Effector CD8-positive, alpha-beta T cell (primary cell): ENCODE measurements around the gene EVI5L.
"Not testable (repeated sequence)": the region's sequence is repeated elsewhere in the genome, so short reads cannot be mapped to it uniquely, and the experiment has no call there.

ENCODE experiments used
- DNase-seq: peaks from one replicate; lab custom pipeline; 2025; lab: John Stamatoyannopoulos, UW

The EVI5L gene

DNA sequence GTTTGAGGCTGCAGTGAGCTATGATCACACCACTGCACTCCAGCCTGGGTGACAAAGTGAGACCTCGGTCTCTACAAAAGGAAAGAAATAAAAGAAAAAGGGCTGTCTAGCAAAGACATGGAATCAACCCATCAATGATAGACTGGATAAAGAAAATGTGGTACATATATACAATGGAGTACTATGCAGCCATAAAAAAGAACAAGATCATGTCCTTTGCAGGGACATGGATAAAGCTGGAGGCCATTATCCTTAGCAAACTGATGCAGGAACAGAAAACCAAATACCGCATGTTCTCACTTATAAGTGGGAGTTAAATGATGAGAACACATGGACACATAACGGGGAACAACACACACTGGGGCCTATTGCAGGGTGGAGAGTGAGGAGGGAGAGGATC lies 14.0 kb upstream of the EVI5L start:
- not testable (repeated sequence) for DNase-seq

DNA sequence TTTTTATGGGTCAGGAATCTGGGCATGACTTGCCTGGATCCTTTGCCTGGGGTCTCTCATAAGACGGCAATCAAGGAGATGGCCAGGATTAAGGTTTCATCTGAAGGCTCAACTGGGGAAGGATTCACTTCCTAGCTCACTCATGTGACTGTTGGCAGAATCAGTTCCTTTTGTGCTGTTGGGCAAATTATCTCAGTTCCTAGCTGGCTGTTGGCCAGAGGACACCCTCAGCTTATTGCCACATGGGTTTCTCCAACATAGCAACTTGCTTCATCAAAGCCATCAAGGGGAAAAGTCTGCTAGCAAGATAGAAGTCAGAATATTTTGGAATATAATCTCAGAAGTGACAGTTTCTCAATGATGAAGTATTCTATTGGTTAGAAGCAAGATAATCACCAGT lies 12.2 kb upstream of the EVI5L start:
- no peak for DNase-seq

DNA sequence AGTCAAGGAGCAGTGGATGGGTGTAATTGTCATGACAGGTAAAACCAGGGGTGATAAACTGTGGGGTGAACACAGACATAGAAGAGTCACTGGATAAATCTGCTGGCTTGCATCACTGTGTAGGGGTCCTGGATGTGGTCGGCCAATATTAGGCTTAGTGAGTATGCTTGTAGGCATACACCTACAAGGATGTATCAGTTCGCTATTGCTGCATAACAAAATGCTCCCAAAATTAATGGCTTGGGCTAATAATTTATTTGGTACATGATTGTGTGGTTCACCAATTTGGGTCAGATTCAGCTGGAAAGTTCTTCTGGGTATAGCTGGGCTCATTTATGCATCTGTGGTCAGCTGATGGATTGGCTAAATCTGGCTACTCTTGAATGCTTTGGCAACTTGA lies 11.2 kb upstream of the EVI5L start:
- DNase-seq, result no peak

DNA sequence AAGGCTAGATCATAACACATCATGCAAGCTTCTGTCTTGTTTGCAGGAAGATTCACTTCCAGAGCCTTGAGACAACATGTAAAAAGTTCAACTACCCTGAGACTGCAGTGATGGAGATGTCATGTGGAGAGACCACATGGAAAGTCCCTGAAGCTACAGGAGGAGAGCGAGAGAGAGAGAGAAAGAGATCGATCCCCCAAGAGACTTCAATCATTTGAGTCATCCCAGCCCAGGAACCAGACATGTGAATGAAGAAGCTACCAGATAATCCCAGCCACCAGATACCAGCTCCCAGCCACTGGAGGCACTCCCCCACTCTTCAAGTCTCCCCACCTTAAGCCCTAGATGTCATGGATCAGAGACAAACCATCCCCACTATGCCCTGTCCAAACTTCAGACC lies 10.7 kb upstream of the EVI5L start:
- DNase-seq, result no peak

DNA sequence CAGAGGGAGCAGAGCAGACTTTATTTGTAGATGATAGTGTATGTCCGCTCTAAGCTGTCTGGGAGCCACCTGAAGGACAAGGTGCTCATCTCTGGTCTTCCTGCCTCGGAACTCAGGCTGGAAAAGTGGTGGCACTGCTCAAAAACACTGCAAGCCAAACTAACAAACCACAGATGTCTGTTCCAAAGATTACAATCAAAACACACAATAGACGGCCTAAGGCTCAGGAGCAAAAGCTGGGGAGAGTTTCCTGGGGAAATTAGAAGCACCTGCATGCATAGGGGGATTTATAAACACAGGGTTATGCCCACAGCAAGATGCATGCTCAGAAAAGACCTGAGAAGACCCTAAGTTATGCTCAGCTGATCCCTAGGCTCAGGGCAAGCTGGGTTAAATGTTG lies 9.4 kb upstream of the EVI5L start:
- no peak for DNase-seq

DNA sequence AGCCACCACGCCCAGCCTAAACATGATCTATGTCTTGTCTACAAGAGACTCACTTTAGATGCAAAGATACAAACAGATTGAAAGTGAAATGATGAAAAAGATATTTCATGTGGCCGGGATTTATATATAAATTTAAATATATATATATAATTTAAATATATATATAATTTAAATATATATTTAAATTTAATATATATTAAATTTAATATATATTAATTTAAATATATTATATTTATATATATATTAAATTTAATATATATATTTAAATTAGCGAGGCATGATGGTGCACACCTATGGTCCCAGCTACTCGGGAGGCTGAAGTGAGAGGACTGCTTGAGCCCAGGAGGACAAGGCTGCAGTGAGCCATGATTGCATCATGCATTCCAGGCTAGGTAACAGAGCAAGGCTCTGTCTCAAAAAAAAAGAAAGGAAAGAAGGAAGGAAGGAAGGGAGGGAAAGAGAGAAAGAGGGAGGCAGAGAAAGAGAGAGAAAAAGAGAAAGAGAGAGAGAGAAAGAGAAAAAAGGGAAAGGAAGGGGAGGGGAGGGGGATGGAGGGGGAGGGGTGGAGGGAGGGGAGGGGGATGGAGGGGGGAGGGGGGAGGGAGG lies 7.0 kb upstream of the EVI5L start:
- no peak for DNase-seq

DNA sequence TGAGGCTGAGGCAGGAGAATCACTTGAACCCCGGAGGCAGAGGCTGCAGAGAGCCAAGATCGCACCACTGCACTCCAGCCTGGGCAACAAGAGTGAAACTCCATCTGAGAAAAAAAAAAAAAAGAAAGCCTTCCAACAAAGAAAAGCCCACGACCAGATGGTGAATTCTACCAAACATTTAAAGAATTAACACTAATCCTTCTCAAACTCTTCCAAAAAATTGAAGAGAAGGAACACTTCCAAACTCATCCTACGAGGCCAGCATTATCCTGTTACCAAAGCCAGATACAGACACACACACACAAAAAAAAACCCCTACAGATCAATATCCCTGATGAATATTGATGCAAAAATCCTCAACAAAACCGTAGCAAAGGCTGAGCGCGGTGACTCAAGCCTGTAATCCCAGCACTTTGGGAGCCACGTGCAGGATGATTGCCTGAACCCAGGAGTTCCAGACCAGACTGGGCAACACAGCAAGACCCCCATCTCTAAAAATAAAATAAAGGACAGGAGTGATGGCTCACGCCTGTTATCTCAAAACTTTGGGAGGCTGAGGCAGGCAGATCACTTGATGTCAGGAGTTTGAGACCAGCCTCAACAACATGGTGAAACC lies 6.2 kb upstream of the EVI5L start:
- DNase-seq, result no peak

DNA sequence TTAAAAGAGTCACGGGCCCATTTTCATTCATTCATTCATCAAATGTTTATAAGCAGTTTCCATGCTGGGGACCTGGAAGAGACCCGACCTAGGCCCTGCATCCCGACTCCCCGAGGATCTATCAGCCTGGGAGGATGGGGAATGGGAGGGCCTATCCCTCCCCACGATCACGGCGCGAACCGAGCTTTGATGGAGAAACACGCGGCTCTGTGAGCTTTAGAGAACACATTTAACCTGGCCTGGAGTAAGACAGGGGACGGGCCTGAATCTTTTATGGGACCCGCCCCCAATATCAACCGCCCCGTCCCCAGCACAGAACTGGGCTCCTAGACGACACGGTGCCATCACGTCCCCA lies 875 bp upstream of the EVI5L start:
- DNase-seq, result no peak

DNA sequence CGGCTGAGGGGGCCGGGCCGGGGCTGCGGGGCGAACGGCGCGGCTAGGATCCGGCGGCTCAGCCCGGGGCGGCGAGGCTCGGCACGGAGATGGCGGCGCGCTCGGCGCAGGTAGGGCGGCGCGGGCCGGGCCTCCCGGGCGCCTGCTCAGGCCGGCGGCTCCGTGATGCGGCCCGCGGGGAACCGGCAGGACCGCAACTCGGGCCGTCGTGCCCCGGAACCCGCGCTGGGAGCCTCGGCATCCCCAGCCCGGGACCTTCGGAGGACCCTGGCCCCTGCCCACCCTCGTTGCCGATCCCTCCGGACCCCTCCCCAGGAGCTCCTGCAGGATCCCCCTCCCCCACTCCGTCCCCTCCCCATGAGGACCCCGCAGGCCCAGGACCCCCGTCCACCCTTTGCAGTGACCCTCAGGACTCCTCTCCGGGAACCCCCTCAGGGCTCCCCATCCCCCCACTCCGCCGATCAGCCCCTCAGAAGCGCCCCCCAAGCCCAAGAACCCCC lies 304 bp downstream of the EVI5L start:
- no peak for DNase-seq

DNA sequence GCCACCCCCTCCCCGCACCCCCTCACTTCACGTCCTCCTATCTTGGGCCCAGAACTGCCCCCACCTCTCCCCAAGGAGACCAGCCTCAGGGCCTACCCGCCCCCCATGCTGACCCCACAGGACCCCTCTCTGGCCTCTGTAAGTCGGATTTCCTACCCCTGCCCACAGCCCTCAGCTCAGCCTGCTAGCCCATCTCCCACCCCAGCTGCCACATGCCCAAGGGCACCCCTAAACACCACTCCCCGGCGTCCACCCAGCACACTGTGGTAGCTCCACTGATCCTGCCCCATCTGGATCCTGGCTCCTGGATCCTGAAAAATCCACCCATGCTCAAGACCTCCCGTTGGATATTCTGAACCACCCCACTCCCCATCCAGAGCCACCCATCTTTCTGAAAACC lies 805 bp downstream of the EVI5L start:
- no peak for DNase-seq

DNA sequence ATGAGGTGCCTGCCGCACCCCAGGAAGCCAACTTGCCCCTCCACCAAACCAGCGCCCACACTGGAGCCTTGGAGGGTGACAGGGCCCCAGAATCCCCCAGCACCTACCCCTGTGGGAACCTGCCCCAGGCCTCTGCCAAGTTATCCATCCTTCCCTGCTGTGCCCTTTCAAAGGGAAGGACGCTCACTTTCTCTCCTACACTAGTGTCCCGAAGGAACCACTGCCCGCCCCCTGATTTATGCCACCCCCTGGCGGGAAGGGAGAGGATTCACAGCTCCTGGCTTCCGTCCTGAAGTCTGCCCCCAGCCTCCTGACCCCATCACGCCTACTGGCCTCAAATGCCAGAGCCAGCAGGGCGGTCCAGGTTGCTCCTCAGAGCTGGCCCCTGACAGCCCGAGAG lies 1.4 kb downstream of the EVI5L start:
- DNase-seq, result no peak

DNA sequence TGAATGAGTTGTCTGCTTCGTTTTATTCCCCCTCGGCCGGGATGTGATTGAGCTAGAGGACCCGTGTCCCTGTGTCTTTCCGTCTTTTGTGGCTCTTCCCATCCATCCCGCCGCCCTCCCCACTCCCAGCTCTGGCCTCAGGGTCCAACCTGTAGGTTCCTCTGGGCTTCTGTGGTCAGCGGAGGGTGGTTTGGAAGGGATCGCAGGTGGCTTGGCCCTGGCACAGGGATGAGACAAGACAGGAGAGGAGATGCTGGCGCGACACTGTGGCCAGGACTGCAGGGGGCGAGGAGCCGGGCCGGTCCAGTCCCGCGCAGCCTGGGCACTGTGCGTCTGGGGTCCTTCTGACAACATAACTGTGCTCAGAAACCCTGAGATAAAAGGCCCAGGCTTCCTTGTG lies 2.0 kb downstream of the EVI5L start:
- no peak for DNase-seq

DNA sequence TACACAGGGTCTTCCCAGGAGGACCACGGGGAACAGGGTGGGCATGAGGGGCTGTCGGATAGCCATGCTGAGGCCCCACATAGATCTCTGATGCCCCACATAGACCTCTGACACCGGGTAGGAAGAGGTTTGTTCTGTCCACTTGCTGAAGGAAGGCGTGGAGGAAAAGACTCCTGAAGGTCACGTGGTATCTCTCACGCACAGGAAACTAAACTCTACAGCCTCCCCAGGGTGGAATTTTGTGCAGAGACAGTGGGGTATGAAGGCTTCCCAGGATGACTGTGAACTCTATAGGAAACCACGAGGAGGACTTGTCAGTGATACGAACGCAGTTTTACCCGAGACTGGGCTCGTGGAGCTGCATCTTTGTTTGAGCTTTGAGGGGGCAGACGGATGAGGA lies 2.8 kb downstream of the EVI5L start:
- no peak for DNase-seq

DNA sequence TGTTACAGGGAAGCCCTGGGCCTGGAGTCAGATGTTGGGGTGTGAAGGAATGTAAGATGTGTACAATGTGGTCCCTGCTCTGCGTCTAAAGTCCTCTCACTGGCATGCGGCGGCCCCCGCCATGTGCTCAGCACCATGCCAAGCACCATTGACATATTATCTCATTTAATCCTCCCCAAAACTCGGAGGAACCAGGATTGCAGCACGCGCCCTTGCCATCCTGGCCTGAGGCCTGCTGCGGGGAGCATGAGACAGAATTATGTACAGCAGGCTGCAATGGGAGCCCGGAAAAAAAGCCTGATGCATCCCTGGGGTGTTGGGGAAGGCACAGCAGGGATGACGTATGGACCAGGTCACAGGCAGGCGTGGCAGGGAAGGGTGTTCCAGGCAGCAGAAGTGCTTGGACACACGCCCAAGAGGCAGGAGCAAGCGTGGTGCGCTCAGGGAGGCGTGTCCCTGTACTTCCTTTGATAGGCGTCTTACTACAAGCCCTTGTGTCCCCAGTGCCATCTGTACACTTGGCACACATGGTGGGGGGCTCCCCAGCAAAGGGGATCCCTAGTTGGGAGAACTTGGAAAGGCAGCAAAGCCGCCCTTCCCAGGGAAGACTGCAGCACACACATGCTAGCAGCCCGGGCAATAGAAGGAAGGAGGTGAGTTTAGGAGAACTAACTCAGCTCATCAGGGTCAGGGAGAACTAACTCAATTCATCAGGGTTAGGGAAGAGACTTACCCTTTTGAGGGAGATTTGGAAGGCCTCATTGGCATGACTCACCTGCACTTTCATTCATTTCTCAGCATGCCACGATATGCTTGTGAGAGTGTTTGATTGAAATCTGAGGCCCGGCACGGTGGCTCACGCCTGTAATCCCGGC lies 3.4 kb downstream of the EVI5L start:
- no peak for DNase-seq

DNA sequence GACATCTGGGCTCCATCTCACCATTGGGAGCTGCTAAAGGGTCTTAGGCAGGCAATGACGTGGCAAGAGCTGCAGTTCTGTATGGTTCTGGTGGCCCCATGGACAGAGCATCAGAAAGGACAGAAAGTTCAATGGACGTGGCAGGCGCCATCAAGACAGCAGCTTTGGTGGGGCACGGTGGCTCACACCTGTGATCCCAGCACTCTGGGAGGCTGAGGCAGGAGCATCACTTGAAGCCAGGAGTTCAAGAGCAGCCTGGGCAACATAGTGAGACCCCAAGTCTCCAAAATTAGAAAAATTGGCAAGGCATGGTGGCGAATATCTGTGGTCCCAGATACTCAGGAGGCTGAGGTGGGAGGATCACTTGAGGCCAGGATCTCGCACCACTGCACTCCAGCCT lies 9.5 kb downstream of the EVI5L start:
- DNase-seq, result no peak

DNA sequence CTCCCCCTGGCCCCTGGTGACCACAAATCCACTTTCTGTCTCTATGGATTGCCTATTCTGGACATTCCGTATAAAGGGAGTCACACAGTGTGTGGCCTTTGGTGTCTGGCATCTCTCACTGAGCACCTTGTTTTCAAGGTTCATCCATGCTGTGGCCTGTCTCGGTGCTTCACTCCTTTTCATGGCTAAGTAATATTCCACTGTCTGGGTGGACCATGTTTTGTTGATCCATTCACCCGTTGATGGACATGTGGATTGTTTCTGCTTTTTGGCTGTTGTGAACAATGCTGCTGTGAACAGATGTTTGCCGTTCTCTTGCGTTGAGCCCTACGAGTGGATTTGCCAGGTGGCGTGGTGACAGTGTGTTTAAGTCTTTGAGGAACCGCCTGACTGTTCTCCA lies 10.6 kb downstream of the EVI5L start:
- DNase-seq, result no peak

DNA sequence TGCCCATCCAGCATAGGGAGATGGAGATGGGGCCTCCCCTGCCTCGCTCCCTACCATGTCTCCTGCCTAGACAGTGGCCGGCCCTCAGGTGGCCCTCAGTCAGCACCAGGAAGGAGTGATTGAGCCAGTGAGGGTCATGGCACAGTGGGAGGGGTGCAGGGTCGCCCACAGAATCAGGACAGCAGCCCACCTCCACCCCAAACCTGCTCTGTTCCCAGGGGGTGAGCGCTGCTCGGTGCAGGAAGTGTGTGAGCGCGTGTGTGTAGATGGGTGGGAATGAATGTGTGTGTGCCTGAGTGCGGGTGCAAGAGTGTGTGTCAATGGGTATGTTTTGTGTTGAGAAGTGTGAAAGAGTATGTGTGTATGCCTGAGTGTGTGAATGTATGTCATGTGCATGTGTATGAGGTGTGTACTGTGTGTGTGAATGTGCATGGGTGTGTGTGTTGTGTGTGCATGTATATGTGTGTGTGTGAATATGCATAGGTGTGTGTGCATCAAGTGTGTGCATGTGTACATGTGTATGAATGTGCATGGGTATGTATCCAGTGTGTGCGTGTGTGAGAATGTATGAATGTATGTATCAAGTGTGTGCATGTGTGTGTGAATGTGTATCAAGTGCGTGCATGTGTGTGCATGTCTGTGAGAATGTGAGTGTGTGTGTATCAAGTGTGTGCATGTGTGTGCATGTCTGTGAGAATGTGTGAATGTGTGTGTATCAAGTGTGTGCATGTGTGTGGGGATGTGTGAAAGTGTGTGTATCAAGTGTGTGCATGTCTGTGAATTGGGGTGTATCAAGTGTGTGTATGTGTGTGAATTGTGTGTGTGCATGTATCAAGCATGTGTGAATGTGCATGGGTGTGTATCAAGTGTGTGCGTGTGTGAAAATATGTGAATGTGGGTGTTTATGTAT lies 12.0 kb downstream of the EVI5L start:
- DNase-seq, result no peak

DNA sequence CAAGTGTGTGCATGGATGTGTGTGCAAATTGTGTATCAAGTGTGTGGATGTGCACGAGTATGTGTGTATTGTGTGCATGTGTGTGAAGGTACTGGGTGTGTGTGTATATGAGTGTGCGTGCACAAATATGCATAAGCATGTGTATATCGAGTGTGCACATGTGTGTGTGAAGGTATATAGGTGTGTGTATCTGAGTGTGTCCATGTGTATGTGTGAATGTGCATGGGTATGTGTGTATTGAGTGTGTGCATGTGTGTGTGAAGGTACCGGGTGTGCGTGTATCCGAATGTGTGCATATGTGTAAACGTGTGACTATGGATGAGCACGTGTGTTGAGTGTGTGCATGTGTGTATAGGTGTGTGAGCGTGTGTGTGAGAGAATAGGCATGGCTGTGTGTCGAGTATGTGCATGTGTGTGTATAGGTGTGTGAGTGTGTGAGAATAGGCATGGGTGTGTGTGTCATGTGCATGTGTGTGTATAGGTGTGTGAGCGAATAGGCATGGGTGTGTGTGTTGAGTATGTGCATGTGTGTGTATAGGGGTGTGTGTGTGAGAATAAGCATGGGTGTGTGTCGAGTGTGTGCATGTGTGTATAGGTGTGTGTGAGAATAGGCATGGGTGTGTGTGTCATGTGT lies 12.8 kb downstream of the EVI5L start:
- DNase-seq, result no peak

DNA sequence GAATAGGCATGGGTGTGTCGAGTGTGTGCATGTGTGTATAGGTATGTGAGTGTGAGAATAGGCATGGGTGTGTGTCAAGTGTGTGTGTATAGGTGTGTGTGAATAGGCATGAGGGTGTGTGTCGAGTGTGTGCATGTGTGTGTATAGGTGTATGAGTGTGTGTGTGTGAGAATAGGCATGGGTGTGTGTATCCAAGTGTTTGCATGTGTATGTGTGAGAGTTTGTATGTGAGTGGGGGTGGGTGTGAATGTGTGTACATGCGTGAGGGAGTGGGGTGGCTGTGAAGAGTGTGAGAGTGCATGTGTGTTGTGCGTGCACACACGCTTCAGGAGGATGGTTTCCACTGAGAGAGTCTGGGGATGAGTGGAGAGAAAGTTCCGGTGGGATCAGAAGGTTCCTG lies 13.5 kb downstream of the EVI5L start:
- no peak for DNase-seq

DNA sequence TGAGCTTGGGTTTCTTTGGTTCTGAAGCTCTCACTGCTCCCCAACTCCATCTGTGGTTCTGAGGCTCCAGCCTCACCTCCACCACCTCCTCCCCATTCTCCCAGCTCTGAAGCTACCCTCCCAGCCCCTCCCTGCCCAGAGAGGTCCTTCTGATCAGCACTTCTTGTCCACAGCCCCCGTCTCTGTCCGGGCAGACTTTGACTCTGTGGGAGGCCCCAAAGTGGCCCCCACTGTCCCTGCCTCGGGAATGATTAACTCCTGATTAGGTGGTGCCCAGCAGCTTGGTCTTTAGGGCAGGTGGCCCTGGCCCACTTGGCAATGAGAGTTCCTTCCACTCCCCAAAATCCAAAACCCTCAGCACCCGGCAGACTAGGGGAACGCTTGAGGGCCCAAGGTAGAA lies 14.4 kb downstream of the EVI5L start:
- DNase-seq, result no peak

DNA sequence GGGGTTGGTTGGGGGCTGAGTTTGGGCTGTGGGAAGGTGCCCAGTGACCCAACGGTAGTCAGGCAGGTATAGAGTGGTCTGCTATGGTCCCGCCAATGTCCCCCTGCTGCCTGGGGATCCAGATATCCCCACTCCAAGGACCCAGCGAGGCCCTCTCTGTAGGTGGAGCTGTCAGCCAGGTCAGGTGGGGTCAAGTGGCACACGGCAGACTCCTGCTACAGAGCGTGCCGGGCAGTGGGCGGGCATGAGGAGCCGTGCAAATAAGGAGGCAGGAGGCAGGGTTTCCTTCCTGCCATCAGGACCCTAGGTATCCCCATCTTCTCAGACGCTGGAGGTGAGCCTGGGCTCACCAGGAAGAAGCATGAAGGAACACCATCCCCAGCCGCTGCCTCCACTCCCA lies 14.9 kb downstream of the EVI5L start:
- DNase-seq, result no peak
